WTC11 (cell line): ENCODE data around the gene GLRA1. TPM values are rescaled to one million over a fixed set of nuclear protein-coding genes. Genes with fewer than 3 reads are reported as not detected.

ENCODE experiments used
- ATAC-seq: fragments of 200-7000 bp; cut with Tn5 transposase; 2 replicates; pipeline ENCODE4 v1.10.0; 2021; ENCODE audit warnings: mild to moderate bottlenecking, moderate library complexity
- CTCF ChIA-PET: fragments of 300-600 bp; sonication (Branson Sonifier 250); formaldehyde crosslinking; loops from one replicate; lab custom pipeline; 2021; ENCODE audit warnings: antibody characterized with exemption; lab: Charles Lee
- POLR2A ChIA-PET: fragments of 350-600 bp; sonication (Branson Sonifier 250); formaldehyde crosslinking; loops from one replicate; lab custom pipeline; 2021; ENCODE audit warnings: antibody characterized with exemption; lab: Charles Lee
- DNase-seq: peaks from one replicate; pipeline ENCODE4 v3.0.0; 2021; ENCODE audit warnings: low spot score
- H3K27ac Mint-ChIP-seq: 2 replicates; pipeline ENCODE4 v1.8.0; 2021; ENCODE audit warnings: mixed read lengths
- H3K27me3 Mint-ChIP-seq: 2 replicates; pipeline ENCODE4 v1.8.0; 2021; ENCODE audit warnings: low read depth, mild to moderate bottlenecking, moderate library complexity, mixed read lengths
- H3K36me3 Mint-ChIP-seq: 2 replicates; pipeline ENCODE4 v1.8.0; 2021; ENCODE audit warnings: mixed read lengths
- H3K4me1 Mint-ChIP-seq: 2 replicates; pipeline ENCODE4 v1.8.0; 2022; ENCODE audit warnings: mixed read lengths
- H3K4me3 Mint-ChIP-seq: 2 replicates; pipeline ENCODE4 v1.8.0; 2021; ENCODE audit warnings: mild to moderate bottlenecking, moderate library complexity, mixed read lengths
- H3K9me3 Mint-ChIP-seq: 2 replicates; pipeline ENCODE4 v1.8.0; 2021; ENCODE audit warnings: mixed read lengths
- FOXP1 ChIP-seq: sonication (generic); formaldehyde crosslinking; IDR thresholded peaks from 2 replicates; pipeline ENCODE4 v1.8.0; 2022; ENCODE audit warnings: missing genetic modification reagents, mild to moderate bottlenecking, moderate library complexity, borderline replicate concordance
- JUN ChIP-seq: sonication (generic); formaldehyde crosslinking; IDR thresholded peaks from 2 replicates; pipeline ENCODE4 v1.8.0; 2023; ENCODE audit warnings: mild to moderate bottlenecking, missing genetic modification reagents
- MLX ChIP-seq: sonication (generic); formaldehyde crosslinking; IDR thresholded peaks from 2 replicates; pipeline ENCODE4 v1.8.1; 2023; ENCODE audit warnings: mild to moderate bottlenecking, missing genetic modification reagents, moderate library complexity
- NFATC4 ChIP-seq: fragments of 250-450 bp; sonication (Bioruptor Pico); IDR thresholded peaks from 2 replicates; pipeline ENCODE4 v1.9.0; 2021; ENCODE audit warnings: mild to moderate bottlenecking
- NR1H2 ChIP-seq: sonication (generic); formaldehyde crosslinking; IDR thresholded peaks from 2 replicates; pipeline ENCODE4 v1.9.0; 2021; ENCODE audit warnings: mild to moderate bottlenecking, moderate library complexity, missing genetic modification reagents
- SOX15 ChIP-seq: fragments of 250-450 bp; sonication (Bioruptor Pico); IDR thresholded peaks from 2 replicates; pipeline ENCODE4 v1.9.0; 2021; ENCODE audit warnings: mild to moderate bottlenecking
- ZNF138 ChIP-seq: sonication (generic); formaldehyde crosslinking; conservative IDR thresholded peaks from 2 replicates; pipeline ENCODE4 v1.8.1; 2022; ENCODE audit warnings: mild to moderate bottlenecking, moderate library complexity, missing genetic modification reagents
- ZNF232 ChIP-seq: sonication (generic); formaldehyde crosslinking; IDR thresholded peaks from 2 replicates; pipeline ENCODE4 v1.8.0; 2022; ENCODE audit warnings: mild to moderate bottlenecking, missing genetic modification reagents
- ZNF281 ChIP-seq: sonication (generic); formaldehyde crosslinking; IDR thresholded peaks from 2 replicates; pipeline ENCODE4 v1.8.0; 2023; ENCODE audit warnings: mild to moderate bottlenecking, missing genetic modification reagents
- ZNF423 ChIP-seq: fragments of 250-450 bp; sonication (Bioruptor Pico); IDR thresholded peaks from 2 replicates; pipeline ENCODE4 v2.1.2; 2022; ENCODE audit warnings: mild to moderate bottlenecking, moderate library complexity
- total RNA-seq: library from RNA; stranded (reverse); gene quantifications from 3 replicates; pipeline ENCODE4 v1.2.3, GENCODE V29; 2021
- TF ChIP-seq, protein P1 (sequence below): fragments of 250-450 bp; sonication (Bioruptor Pico); IDR thresholded peaks from 2 replicates; pipeline ENCODE4 v2.1.2; 2022; ENCODE audit warnings: mild to moderate bottlenecking, moderate library complexity
- TF ChIP-seq, protein P2 (sequence below): sonication (generic); formaldehyde crosslinking; IDR thresholded peaks from 2 replicates; pipeline ENCODE4 v1.8.1; 2023; ENCODE audit warnings: mild to moderate bottlenecking, moderate library complexity, missing genetic modification reagents
- TF ChIP-seq, protein P3 (sequence below): sonication (generic); formaldehyde crosslinking; IDR thresholded peaks from 2 replicates; pipeline ENCODE4 v1.8.0; 2023; ENCODE audit warnings: missing genetic modification reagents
- TF ChIP-seq, protein P4 (sequence below): fragments of 250-450 bp; sonication (Bioruptor Pico); IDR thresholded peaks from 2 replicates; pipeline ENCODE4 v1.8.0; 2021; ENCODE audit warnings: mild to moderate bottlenecking
- TF ChIP-seq, protein P5 (sequence below): sonication (generic); formaldehyde crosslinking; IDR thresholded peaks from 2 replicates; pipeline ENCODE4 v1.8.1; 2023; ENCODE audit warnings: mild to moderate bottlenecking, missing genetic modification reagents, borderline replicate concordance

Gene GLRA1
- total RNA-seq, 1 experiment from 2014 or later: not detected

DNA sequence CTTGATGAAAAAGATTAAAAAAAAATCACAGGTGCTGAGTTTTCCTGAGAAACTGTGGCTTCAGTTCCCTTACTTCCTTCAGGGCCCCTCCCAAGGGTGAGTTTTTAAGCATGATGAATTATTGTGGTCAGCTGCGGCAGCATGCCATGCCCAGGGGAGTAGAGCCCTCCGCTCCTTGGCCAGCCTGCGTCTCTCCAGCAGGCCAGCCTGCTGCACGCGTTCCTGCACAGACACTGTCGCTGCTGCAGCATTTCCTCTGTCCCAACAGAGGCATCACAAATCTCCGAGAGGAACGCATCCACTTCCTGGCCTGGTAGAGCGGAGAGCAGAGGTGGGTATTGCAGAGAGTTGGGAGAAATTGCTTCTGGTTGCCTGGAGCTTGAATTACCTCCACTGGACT is 26.1 kb upstream of the GLRA1 start:
- Mint-ChIP-seq H3K4me1 (peaks cover 10% of the 10 kb centered on the region), H3K27ac (no peak overlapping the region), H3K4me3 (no peak overlapping the region), H3K27me3 (no peaks in the 10 kb centered on the region), H3K36me3 (no peaks in the 10 kb centered on the region), H3K9me3 (no peaks in the 10 kb centered on the region)
- ATAC-seq: no peak
- TF ChIP-seq, protein P1, sequence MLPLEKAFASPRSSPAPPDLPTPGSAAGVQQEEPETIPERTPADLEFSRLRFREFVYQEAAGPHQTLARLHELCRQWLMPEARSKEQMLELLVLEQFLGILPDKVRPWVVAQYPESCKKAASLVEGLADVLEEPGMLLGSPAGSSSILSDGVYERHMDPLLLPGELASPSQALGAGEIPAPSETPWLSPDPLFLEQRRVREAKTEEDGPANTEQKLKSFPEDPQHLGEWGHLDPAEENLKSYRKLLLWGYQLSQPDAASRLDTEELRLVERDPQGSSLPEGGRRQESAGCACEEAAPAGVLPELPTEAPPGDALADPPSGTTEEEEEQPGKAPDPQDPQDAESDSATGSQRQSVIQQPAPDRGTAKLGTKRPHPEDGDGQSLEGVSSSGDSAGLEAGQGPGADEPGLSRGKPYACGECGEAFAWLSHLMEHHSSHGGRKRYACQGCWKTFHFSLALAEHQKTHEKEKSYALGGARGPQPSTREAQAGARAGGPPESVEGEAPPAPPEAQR (CRISPR knock-in tag): no peak
- TF ChIP-seq, protein P2, sequence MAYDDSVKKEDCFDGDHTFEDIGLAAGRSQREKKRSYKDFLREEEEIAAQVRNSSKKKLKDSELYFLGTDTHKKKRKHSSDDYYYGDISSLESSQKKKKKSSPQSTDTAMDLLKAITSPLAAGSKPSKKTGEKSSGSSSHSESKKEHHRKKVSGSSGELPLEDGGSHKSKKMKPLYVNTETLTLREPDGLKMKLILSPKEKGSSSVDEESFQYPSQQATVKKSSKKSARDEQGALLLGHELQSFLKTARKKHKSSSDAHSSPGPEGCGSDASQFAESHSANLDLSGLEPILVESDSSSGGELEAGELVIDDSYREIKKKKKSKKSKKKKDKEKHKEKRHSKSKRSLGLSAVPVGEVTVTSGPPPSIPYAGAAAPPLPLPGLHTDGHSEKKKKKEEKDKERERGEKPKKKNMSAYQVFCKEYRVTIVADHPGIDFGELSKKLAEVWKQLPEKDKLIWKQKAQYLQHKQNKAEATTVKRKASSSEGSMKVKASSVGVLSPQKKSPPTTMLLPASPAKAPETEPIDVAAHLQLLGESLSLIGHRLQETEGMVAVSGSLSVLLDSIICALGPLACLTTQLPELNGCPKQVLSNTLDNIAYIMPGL (CRISPR knock-in tag): no peak
- no peak for TF ChIP-seq SOX15 (CRISPR knock-in tag)
- TF ChIP-seq, protein P3, sequence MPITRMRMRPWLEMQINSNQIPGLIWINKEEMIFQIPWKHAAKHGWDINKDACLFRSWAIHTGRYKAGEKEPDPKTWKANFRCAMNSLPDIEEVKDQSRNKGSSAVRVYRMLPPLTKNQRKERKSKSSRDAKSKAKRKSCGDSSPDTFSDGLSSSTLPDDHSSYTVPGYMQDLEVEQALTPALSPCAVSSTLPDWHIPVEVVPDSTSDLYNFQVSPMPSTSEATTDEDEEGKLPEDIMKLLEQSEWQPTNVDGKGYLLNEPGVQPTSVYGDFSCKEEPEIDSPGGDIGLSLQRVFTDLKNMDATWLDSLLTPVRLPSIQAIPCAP (CRISPR knock-in tag): no peak
- TF ChIP-seq, protein P4, sequence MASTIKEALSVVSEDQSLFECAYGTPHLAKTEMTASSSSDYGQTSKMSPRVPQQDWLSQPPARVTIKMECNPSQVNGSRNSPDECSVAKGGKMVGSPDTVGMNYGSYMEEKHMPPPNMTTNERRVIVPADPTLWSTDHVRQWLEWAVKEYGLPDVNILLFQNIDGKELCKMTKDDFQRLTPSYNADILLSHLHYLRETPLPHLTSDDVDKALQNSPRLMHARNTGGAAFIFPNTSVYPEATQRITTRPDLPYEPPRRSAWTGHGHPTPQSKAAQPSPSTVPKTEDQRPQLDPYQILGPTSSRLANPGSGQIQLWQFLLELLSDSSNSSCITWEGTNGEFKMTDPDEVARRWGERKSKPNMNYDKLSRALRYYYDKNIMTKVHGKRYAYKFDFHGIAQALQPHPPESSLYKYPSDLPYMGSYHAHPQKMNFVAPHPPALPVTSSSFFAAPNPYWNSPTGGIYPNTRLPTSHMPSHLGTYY (CRISPR knock-in tag): no peak
- DNase-seq: no peak
- POLR2A ChIA-PET: no interaction called here
- CTCF ChIA-PET: interaction anchor here (1.0 to 1.5 kb wide), 2 partner anchors 101 to 125 kb away, joined by 3 to 4 read pairs; no protein-coding TSS in a partner anchor

- H3K27ac Mint-ChIP-seq: no peak overlapping the region
- TF ChIP-seq JUN (CRISPR knock-in tag) (no peak), MLX (CRISPR knock-in tag) (no peak), NFATC4 (no peak), NR1H2 (CRISPR knock-in tag) (no peak), ZNF232 (no peak), ZNF281 (CRISPR knock-in tag) (no peak), ZNF138 (CRISPR knock-in tag) (no peak), ZNF423 (no peak), FOXP1 (CRISPR knock-in tag) (no peak)
- TF ChIP-seq, protein P5, sequence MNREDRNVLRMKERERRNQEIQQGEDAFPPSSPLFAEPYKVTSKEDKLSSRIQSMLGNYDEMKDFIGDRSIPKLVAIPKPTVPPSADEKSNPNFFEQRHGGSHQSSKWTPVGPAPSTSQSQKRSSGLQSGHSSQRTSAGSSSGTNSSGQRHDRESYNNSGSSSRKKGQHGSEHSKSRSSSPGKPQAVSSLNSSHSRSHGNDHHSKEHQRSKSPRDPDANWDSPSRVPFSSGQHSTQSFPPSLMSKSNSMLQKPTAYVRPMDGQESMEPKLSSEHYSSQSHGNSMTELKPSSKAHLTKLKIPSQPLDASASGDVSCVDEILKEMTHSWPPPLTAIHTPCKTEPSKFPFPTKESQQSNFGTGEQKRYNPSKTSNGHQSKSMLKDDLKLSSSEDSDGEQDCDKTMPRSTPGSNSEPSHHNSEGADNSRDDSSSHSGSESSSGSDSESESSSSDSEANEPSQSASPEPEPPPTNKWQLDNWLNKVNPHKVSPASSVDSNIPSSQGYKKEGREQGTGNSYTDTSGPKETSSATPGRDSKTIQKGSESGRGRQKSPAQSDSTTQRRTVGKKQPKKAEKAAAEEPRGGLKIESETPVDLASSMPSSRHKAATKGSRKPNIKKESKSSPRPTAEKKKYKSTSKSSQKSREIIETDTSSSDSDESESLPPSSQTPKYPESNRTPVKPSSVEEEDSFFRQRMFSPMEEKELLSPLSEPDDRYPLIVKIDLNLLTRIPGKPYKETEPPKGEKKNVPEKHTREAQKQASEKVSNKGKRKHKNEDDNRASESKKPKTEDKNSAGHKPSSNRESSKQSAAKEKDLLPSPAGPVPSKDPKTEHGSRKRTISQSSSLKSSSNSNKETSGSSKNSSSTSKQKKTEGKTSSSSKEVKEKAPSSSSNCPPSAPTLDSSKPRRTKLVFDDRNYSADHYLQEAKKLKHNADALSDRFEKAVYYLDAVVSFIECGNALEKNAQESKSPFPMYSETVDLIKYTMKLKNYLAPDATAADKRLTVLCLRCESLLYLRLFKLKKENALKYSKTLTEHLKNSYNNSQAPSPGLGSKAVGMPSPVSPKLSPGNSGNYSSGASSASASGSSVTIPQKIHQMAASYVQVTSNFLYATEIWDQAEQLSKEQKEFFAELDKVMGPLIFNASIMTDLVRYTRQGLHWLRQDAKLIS: no peak
- no peaks in the 10 kb centered on the region for H3K27me3 Mint-ChIP-seq
- no peak for DNase-seq
- H3K4me1 Mint-ChIP-seq: peaks cover 10% of the 10 kb centered on the region
- CTCF ChIA-PET: interaction anchor here (1.0 to 1.5 kb wide), 3 partner anchors 102 to 400 kb away, joined by 3 to 4 read pairs (median 3); no protein-coding TSS in a partner anchor
- POLR2A ChIA-PET: no interaction called here
- no peak overlapping the region for H3K4me3 Mint-ChIP-seq
- H3K36me3 Mint-ChIP-seq: no peaks in the 10 kb centered on the region
- no peaks in the 10 kb centered on the region for H3K9me3 Mint-ChIP-seq
- no peak for ATAC-seq
These were observed 25.2 kb upstream of the GLRA1 start for GRCh38 chr5:151949701-151950308.
